ENCODE measurements around the gene USP7. TPM values are rescaled to one million over a fixed set of nuclear protein-coding genes. Genes with fewer than 3 reads are reported as not detected.
A peak's percentile ranks its signal among the peaks of the same experiment; 100 is the strongest.

USP7 gene
- total and polyA plus RNA-seq, 2 donors from 2014 or later: 26.7 to 92.0 TPM

DNA sequence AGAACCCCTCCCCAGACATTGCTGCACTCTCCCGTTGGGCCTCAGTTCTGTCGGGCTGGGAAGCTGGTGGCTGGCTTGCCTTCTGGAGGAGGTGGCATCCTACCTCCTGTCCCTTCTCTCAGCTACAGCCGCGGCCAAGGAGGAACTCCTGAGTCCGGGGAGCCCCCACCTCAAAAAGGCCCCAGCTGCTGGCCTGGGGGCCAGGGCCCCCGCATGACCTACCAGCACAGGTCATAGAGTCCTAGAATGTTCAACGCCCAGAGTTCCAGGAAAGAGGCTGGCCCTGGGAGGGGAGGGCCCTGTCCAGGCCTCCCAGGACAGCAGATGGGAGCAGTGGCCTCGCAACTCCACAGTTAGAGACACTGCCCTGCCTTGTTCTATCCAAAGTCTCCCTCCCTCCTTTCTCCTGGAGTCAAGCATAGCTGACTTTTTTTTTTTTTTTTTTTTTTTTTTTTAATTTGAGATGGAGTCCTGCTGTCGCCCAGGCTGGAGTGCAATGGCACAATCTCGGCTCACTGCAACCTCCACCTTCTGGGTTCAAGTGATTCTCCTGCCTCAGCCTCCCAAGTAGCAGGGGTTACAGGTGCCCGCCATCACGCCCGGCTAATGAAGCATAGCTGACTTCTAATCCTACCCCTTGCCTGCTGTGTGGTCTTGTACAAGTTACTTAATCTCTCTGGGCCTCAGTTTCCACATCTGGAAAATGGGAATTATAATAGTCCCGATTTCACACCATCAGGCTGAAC is 102.0 kb downstream of the USP7 start:
- intact Hi-C loops (cut with DNase I): no loop called here
- DNase-seq: peak in 2 of 5 donors; percentile 65 to 84
- H3K4me3 ChIP-seq (ENCODE audit: low read length in 3 of 3): no peak overlapping the region
- peak overlapping the region; percentile 63 to 81 for H3K27ac ChIP-seq (ENCODE audit: low read depth in 2 of 2, low read length in 2 of 2)
- no peaks in the 10 kb centered on the region for H3K9me3 ChIP-seq (ENCODE audit: control insufficient read depth in 2 of 3, insufficient read depth in 1 of 3, low read length in 3 of 3)
- no peak for FAIRE-seq
- no peaks in the 10 kb centered on the region for H3K27me3 ChIP-seq (ENCODE audit: control insufficient read depth, insufficient read depth, low read length)
- peaks cover 0 to 52% (median 42%) of the 10 kb centered on the region in 3 donors for H3K4me1 ChIP-seq (ENCODE audit: control insufficient read depth in 2 of 3, insufficient read depth in 2 of 3, low read depth in 1 of 3, low read length in 3 of 3)
- H3K9ac ChIP-seq (ENCODE audit: low read length in 3 of 3): peak overlapping the region in 1 of 3 donors; percentile 3
- H3K36me3 ChIP-seq (ENCODE audit: control insufficient read depth in 2 of 3, insufficient read depth in 3 of 3, low read length in 3 of 3): no peaks in the 10 kb centered on the region
- TF ChIP-seq, protein P1, sequence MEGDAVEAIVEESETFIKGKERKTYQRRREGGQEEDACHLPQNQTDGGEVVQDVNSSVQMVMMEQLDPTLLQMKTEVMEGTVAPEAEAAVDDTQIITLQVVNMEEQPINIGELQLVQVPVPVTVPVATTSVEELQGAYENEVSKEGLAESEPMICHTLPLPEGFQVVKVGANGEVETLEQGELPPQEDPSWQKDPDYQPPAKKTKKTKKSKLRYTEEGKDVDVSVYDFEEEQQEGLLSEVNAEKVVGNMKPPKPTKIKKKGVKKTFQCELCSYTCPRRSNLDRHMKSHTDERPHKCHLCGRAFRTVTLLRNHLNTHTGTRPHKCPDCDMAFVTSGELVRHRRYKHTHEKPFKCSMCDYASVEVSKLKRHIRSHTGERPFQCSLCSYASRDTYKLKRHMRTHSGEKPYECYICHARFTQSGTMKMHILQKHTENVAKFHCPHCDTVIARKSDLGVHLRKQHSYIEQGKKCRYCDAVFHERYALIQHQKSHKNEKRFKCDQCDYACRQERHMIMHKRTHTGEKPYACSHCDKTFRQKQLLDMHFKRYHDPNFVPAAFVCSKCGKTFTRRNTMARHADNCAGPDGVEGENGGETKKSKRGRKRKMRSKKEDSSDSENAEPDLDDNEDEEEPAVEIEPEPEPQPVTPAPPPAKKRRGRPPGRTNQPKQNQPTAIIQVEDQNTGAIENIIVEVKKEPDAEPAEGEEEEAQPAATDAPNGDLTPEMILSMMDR (IDR thresholded peaks at IDR 0.05; ENCODE audit: borderline replicate concordance, extremely low read depth, insufficient read depth): no peak

DNA sequence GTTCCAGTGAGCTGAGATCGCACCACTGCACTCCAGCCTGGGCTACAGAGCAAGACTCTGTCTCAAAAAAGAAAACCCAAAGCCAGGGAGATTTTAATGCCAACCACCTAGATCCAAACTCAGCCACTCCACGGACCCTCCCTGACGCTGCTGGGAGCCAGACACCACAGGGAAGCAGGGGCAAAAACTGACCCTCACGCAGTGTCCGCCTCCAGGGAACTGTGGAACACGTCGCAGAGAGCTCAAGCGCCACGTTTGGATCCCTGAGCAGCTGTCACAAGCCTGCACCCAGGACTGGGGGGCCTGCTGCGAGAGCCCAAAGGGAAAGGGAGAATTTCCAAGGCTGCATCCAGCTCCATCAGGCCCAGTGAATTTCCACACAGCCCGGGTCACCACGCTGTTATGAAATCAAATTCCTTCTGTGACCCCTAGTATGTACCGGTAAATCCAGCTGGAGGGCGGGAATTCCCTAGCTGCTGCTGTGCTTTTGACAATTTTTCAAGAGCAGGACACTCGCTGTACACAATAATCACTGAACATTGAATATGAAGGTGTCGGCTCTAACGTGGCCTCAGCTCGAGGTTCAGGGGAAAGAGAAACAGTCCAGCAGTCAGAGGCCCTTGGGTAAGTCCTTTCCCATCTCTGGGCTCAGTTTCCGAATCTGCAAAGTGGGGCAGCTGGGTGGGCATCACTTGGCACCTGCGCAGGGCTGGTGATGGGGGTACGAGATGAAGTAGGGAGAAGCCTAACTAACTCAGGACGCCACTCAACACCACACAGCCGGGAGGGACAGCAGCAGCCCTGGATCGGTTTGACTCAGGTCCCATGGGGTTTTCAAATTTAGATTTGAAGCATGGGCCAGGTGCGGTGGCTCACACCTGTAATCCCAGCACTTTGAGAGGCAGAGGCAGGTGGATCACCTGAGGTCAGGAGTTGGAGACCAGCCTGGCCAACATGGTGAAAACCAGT is 103.5 kb downstream of the USP7 start:
- TF ChIP-seq, protein P1 (IDR thresholded peaks at IDR 0.05; ENCODE audit: borderline replicate concordance, extremely low read depth, insufficient read depth): no peak
- DNase-seq: peak in 1 of 5 donors; percentile 88
- Histone ChIP-seq H3K27ac (ENCODE audit: low read depth in 2 of 2, low read length in 2 of 2) (peak overlapping the region; percentile 51 to 83), H3K9me3 (ENCODE audit: control insufficient read depth in 2 of 3, insufficient read depth in 1 of 3, low read length in 3 of 3) (no peaks in the 10 kb centered on the region), H3K4me1 (ENCODE audit: control insufficient read depth in 2 of 3, insufficient read depth in 2 of 3, low read depth in 1 of 3, low read length in 3 of 3) (peaks cover 0 to 43% (median 38%) of the 10 kb centered on the region in 3 donors), H3K36me3 (ENCODE audit: control insufficient read depth in 2 of 3, insufficient read depth in 3 of 3, low read length in 3 of 3) (peaks cover 0 to 2% (median under 1%) of the 10 kb centered on the region in 3 donors), H3K27me3 (ENCODE audit: control insufficient read depth, insufficient read depth, low read length) (no peaks in the 10 kb centered on the region), H3K4me3 (ENCODE audit: low read length in 3 of 3) (no peak overlapping the region), H3K9ac (ENCODE audit: low read length in 3 of 3) (peak overlapping the region in 1 of 3 donors; percentile 55)
- intact Hi-C loops (cut with DNase I): no loop called here
- no peak for FAIRE-seq

DNA sequence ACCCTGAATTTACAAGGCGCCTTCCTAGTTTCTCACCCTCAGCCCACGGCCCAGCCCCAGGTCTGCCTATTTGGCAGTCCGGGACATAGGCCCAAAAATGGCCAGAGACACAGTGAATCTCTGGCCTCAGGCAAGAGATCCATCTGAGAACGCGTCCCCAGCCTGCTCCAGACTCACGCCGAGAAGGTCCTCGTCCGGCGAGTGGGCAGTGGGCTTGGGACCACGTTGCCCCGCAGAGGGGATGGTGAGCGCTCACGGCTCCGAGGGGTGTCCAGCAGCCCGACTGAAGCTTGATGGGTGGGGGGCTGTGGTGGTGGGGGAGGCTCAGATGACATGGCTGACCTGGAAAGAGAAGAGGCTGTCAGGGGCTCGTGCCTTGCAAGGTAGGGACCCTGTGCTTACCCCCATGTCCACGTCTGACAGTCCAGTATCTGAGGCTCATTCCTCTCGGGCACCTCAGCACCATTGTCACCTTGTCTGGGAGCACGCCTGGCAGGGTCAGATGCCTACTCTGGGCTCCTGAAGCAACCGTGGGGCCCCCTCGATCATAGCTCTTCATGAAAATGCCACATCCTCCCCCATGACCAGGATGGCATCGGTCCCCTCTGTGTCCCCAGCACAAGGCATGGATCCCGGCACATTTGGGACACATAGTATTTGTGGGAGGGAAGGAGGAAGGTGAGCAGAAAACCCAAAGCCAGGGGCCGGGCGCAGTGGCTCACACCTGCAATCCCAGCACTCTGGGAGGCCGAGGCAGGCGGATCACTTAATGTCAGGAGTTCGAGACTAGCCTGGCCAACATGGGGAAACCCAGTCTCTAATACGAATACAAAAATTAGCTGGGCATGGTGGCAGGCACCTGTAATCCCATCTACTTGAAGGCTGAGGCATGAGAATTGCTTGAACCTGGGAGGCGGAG is 104.5 kb downstream of the USP7 start:
- DNase-seq: peak in 1 of 5 donors; percentile 72

More for the DNA sequence above, 104.5 kb downstream of the USP7 start:
- H3K36me3 ChIP-seq (ENCODE audit: control insufficient read depth in 2 of 3, insufficient read depth in 3 of 3, low read length in 3 of 3): peaks cover 0 to 7% (median 5%) of the 10 kb centered on the region in 3 donors
- intact Hi-C loops (cut with DNase I): no loop called here
- H3K27me3 ChIP-seq (ENCODE audit: control insufficient read depth, insufficient read depth, low read length): no peaks in the 10 kb centered on the region
- no peak overlapping the region for H3K4me3 ChIP-seq (ENCODE audit: low read length in 3 of 3)
- H3K4me1 ChIP-seq (ENCODE audit: control insufficient read depth in 2 of 3, insufficient read depth in 2 of 3, low read depth in 1 of 3, low read length in 3 of 3): peaks cover 0 to 34% (median 29%) of the 10 kb centered on the region in 3 donors
- H3K9ac ChIP-seq (ENCODE audit: low read length in 3 of 3): no peak overlapping the region
- peak overlapping the region in 1 of 2 donors; percentile 83 for H3K27ac ChIP-seq (ENCODE audit: low read depth in 2 of 2, low read length in 2 of 2)
- TF ChIP-seq, protein P1 (IDR thresholded peaks at IDR 0.05; ENCODE audit: borderline replicate concordance, extremely low read depth, insufficient read depth): no peak
- H3K9me3 ChIP-seq (ENCODE audit: control insufficient read depth in 2 of 3, insufficient read depth in 1 of 3, low read length in 3 of 3): no peaks in the 10 kb centered on the region
- no peak for FAIRE-seq
